ENCODE measurements around the gene GSTP1.

- TF ChIP-seq MAX (CRISPR knock-in tag; IDR thresholded peaks at IDR 0.05) (no peak), CREM (IDR thresholded peaks at IDR 0.05; ENCODE audit: low read depth) (no peak), REST (IDR thresholded peaks at IDR 0.05; ENCODE audit: borderline replicate concordance) (no peak), REST (CRISPR knock-in tag; IDR thresholded peaks at IDR 0.05; ENCODE audit: low read depth) (no peak), JUNB (CRISPR knock-in tag; conservative IDR thresholded peaks at IDR 0.05) (no peak), ZNF3 (CRISPR knock-in tag; IDR thresholded peaks at IDR 0.05) (no peak), TRIM28 (IDR thresholded peaks at IDR 0.05) (no peak), ZFX (CRISPR knock-in tag; IDR thresholded peaks at IDR 0.05) (no peak), PTBP1 (IDR thresholded peaks at IDR 0.05; ENCODE audit: low read depth, low read length) (no peak), FOXJ3 (CRISPR knock-in tag; IDR thresholded peaks at IDR 0.05) (no peak), RBM14 (IDR thresholded peaks at IDR 0.05; ENCODE audit: borderline replicate concordance, insufficient read depth, low read depth, low read length) (no peak), MAFG (tag; conservative IDR thresholded peaks at IDR 0.05) (no peak), KLF10 (CRISPR knock-in tag; IDR thresholded peaks at IDR 0.05) (no peak), KAT7 (CRISPR knock-in tag; IDR thresholded peaks at IDR 0.05; ENCODE audit: borderline replicate concordance) (no peak)
Measured at GRCh38 chr11:67541198-67541597, 42.4 kb upstream of the GSTP1 start.
